GM12891 (cell line): ENCODE results near the gene EIF2D.

Experiments
- POLR2A ChIP-seq: IDR thresholded peaks from 2 replicates; pipeline ENCODE4 v1.6.1; 2011; ENCODE audit warnings: low read depth, low read length, control low read depth
- POLR2AphosphoS5 ChIP-seq: IDR thresholded peaks from 2 replicates; pipeline ENCODE4 v1.6.1; 2011; ENCODE audit warnings: low read depth, low read length, control low read depth
- TAF1 ChIP-seq: IDR thresholded peaks from 2 replicates; pipeline ENCODE4 v1.6.1; 2011; ENCODE audit warnings: low read depth, low read length, control low read depth

DNA sequence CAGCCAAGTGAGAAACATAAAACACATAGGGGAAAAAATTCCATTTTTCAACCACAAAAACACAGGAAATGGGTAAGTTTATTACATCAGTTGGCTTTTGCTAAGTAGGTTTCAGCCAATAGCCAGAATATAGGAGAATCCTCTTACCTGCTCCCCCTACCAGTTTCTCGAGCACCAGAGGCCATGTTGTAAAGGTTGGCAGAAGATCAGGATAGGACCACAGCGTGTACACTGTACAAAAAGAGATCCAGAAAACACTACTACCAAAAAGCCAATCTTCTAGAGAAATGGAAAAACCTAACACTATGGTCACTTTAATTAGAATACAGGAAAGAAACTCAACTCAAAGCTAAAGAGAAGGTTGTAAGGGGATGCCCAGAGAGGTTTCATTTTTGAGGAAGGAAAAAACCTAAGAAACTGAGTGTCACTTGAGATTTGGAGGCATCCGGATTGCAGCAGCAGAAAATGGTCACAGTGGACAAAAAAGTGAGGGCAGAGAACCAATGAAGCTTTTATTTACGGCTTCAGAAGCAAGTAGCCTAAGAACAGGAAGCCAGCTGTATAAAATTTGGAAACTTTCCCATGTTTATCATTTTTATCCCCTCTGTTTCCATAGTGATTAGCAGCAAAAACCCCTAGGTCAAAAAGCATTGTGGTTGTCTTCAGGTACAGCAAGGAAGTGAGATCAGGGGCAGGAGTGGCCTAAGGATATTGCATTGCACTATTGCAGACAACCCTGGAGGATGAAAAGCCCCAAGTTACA is 2.9 kb downstream of the EIF2D start:
- no peak for TF ChIP-seq POLR2A
- TF ChIP-seq TAF1, result no peak
- no peak for TF ChIP-seq POLR2AphosphoS5
